ENCODE results near the gene SLC35F6. TPM values are rescaled to one million over a fixed set of nuclear protein-coding genes. Genes with fewer than 3 reads are reported as not detected.

SLC35F6 gene
- total RNA-seq, 1 experiment from 2014 or later, result 10.3 TPM

- TF ChIP-seq PREB (CRISPR knock-in tag; IDR thresholded peaks at IDR 0.05; ENCODE audit: borderline replicate concordance), result no peak
- no peak for TF ChIP-seq E2F1 (CRISPR knock-in tag; IDR thresholded peaks at IDR 0.05)
- no peak for TF ChIP-seq E2F5 (CRISPR knock-in tag; IDR thresholded peaks at IDR 0.05)
- TF ChIP-seq RELA (CRISPR knock-in tag; IDR thresholded peaks at IDR 0.05; ENCODE audit: borderline replicate concordance), result no peak
These were observed 20.6 kb downstream of the SLC35F6 start (continued) for GRCh38 chr2:26784570-26785234.

- H3K4me3 Mint-ChIP-seq, result peak within 1 kb of the TSS; percentile 84
- peaks cover under 1% of the 10 kb centered on the region; the same call in 1 of the 2 replicates for H3K9me3 Mint-ChIP-seq
- peaks cover 17% of the 10 kb centered on the region for H3K36me3 Mint-ChIP-seq
- DNase-seq (ENCODE audit: low spot score) (peak; percentile 96), ATAC-seq (peak; percentile 100)
- peaks cover 3% of the 10 kb centered on the region for H3K27me3 Mint-ChIP-seq (ENCODE audit: low read depth)
- H3K27ac Mint-ChIP-seq, result peak within 1 kb of the TSS; percentile 91
- ChIA-PET CTCF (interaction anchor here (0.6 to 1.6 kb wide), 4 partner anchors 15 to 61 kb away, joined by 3 to 8 read pairs (median 4); partner anchors contain the start of gene SLC35F6), POLR2A (interaction anchor here (0.8 to 1.0 kb wide), 3 partner anchors 14 to 61 kb away, joined by 3 to 4 read pairs (median 3); no protein-coding TSS in a partner anchor)
- peaks cover 21% of the 10 kb centered on the region for H3K4me1 Mint-ChIP-seq
- TF ChIP-seq CREB1 (CRISPR knock-in tag; IDR thresholded peaks at IDR 0.05) (peak; percentile 82; the same call in 1 of the 2 replicates), ZNF317 (CRISPR knock-in tag; IDR thresholded peaks at IDR 0.05; ENCODE audit: borderline replicate concordance, low read depth) (no peak), NR2C2 (CRISPR knock-in tag; IDR thresholded peaks at IDR 0.05) (no peak), ZNF219 (CRISPR knock-in tag; IDR thresholded peaks at IDR 0.05; ENCODE audit: borderline replicate concordance) (no peak), STAT6 (CRISPR knock-in tag; conservative IDR thresholded peaks at IDR 0.05; ENCODE audit: low read depth) (no peak), FOXP4 (CRISPR knock-in tag; IDR thresholded peaks at IDR 0.05) (peak; percentile 97), CDX4 (CRISPR knock-in tag; IDR thresholded peaks at IDR 0.05; ENCODE audit: borderline replicate concordance) (no peak), AFF4 (CRISPR knock-in tag; IDR thresholded peaks at IDR 0.05; ENCODE audit: borderline replicate concordance) (no peak), ZNF232 (CRISPR knock-in tag; IDR thresholded peaks at IDR 0.05) (peak; percentile 97), FOXJ3 (CRISPR knock-in tag; IDR thresholded peaks at IDR 0.05; ENCODE audit: borderline replicate concordance) (no peak), ELF4 (CRISPR knock-in tag; IDR thresholded peaks at IDR 0.05; ENCODE audit: low read depth) (0 out of 2 replicates have a peak, but pooled peaks have one; percentile 64), JAZF1 (CRISPR knock-in tag; IDR thresholded peaks at IDR 0.05) (no peak), HMGXB4 (CRISPR knock-in tag; IDR thresholded peaks at IDR 0.05) (no peak)
These were observed 21.5 kb downstream of the SLC35F6 start, which contains the start of gene CENPA for GRCh38 chr2:26785431-26786206. Gene CENPA, plus strand, starts transcription at chr2:26786056. Its CDS starts 141 bp downstream, at chr2:26786197.
